DMS114 treated with DMSO at 0.1 percent for 48 hours (cell line): ENCODE data around the gene CAPN3.

ENCODE experiments used
- DNase-seq: peaks from one replicate; lab custom pipeline; 2025; ENCODE audit not compliant: unreplicated experiment; lab: John Stamatoyannopoulos, UW

CAPN3 gene

DNA sequence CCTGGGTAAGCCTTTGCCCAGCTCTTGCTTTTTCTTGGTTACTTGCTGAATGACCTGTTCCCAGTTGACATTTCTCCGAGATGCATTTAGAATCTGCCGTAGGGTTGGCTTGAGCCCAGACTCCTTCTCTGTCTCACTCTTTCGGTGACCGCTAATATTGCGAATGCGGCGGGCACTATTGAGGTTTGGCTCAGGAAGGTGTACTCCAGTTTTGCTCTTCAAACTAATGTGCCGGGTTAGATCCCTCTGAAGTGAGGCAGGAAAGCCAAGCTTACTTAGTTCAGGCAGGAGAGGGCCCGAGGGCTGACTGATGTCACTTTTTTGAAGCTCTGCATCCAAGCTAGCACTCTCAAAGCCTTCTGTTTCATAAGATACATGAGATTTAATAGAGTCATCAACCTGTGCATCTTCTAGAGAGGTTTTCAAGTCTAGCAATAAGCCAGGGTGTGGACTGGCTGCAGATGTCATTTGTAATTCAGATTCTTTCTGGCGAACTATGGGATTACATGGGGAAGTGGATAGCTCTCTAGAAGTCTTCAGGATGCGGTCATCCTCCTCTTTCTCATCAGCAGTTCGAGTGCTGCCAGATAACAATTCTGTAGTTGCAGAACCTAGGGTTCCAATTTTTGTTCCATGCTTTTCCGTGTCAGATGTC lies 90.6 kb downstream of the CAPN3 start:
- no peak for DNase-seq

DNA sequence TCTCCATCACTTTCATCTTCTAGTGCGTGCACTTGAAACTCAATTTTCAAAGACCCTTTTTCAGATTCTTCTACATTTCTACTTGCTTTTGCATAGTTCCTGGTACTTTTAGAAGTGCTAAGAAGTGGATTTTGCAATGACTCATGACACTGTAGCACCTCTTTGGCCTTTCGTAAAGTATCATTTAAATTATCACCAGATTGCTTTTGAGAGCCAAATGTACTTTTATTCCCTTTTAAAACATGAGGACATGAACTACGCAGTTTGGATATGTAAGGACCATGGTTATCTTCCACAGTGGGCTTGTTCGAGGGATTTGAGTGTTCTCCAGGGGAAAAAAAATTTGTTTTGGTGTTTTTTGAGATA lies 91.1 kb downstream of the CAPN3 start:
- DNase-seq = no peak

DNA sequence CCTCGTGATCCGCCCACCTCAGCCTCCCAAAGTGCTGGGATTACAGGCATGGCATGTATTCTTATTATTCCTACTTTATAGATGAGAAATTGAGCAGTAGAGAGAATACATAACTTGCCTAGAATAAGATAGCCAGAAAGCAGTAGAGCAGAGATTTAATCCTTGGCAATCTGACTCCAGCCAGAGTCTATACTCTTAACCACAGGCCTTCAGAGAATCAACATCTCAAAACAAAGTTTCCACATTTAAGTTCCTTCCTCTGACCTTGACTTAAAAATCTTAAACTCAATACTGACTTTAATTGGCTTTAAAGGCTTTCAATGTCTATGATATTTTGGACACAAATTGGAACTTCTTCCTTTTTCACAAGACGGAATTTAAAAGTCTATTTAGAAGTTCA lies 94.5 kb downstream of the CAPN3 start:
- no peak for DNase-seq

DNA sequence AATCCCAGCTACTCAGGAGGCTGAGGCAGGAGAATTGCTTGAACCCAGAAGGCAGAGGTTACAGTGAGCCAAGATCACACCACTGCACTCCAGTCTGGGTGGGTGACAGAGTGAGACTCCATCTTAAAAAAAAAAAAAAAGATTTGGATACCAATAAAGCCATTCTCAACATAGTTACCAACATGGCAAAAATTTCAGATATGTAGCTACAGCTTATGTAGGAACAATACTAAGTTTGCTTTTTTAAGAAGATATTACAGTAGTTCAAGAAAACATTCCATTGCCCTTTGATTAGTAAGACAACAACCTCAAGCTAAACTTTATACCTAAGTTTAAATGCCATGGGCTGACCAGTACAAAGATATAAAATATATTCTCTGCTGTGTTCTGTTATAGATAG lies 97.2 kb downstream of the CAPN3 start:
- DNase-seq = no peak

DNA sequence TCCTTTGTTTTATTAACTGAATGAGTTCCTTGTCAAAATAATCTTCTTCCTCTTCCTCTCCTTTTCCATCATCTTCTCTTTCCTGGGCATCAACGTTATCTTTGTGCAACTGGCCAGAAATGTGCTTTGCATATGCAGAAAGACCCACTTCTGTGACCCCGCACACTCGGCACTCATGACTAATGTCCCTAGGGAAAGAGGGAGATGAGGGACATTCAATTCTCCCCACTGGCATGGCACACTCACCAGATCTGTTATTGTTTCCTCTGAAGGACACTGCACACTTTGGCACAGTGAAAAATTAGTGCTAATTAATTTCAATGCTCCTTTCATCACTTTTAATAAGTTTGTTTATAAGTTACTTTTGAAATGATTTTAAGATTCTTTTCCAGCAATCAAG lies 97.7 kb downstream of the CAPN3 start:
- no peak for DNase-seq

DNA sequence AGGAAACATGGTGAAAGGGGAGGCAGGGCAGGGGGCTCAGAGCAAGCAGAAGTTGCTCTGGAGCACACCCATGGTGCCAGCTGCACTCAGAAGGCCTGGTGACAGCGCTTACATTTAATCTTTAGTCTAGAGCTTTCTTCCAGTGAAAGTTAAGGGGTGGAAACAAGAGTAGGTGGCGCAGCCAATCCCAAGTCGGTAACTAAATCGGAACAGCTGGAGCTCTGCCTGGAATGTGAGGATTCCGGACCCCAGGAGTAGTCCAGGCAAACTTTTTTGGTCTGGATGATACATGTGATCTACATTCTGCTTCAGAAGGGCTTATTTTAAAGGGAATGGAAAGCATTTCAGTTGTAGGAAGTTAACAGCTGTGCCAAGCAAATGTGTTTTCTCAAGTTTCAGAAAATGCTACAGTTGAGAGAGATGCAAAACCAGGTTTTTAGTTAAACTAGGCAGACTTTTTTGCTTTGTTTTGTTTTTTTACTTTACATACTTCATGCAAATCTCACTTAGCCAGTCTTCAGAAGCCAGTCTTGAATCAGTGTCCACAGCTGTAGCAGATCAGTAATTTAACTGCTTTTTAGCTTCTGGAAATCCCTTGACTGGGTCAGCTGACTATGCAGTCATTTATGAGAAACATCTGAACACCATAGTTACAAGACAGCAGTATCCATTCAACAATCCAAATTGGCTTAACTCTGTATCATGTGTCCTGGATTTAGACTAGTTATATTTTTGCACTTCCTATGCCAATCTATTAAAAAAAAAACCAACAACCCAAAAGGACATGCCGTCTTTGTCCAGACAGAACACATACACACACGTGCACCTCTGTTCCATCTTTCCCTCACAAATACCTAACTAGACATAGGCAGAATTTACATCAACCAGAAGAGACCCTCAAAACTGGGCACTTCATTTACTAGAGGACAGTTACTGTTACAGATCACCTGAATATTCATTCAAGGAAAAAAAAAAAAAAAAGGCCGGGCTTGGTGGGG lies 98.4 kb downstream of the CAPN3 start:
- DNase-seq = no peak

DNA sequence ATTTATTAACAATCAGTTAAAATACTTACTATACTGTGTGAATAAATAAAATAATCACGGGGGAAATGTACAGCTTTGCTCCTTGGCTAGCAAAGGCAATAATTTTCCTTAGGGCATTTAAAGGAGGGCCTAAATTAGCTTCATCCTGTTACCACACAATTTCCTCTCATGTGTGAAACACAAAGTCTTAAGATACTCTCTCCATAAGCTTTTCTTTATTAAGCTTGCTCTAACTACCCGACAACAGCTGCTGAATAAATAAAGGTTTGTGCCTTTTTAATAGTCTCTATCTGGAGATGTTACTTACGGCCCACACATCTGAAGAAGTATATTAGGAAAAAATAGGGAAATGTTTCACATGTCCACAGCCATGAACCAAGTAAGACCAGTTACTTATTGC lies 102.0 kb downstream of the CAPN3 start:
- DNase-seq = no peak
